HG03565 (cell line): ENCODE data around the gene TBC1D22A.
"Not testable (repeated sequence)": the region's sequence is repeated elsewhere in the genome, so short reads cannot be mapped to it uniquely, and the experiment has no call there.

Source experiments
- ATAC-seq: cut with Tn5 transposase; IDR thresholded peaks from one replicate; pipeline ENCODE4 v1.9.1; 2021; ENCODE audit warnings: mild to moderate bottlenecking, moderate library complexity; ENCODE audit not compliant: unreplicated experiment

Gene TBC1D22A

GRCh38 chr22:46762238-46763050, at the start of gene TBC1D22A:
TSS of gene TBC1D22A (plus strand) at chr22:46762650. CDS start at chr22:46762787, 137 bp downstream.
- peak; percentile 61 for ATAC-seq

GRCh38 chr22:46714550-46714949, 47.9 kb upstream of the TBC1D22A start:
- no peak for ATAC-seq

- no peak for ATAC-seq
These were observed 42.5 kb upstream of the TBC1D22A start for GRCh38 chr22:46719921-46720320.

- ATAC-seq, result no peak
These were observed 40.9 kb upstream of the TBC1D22A start for GRCh38 chr22:46721501-46722085.

DNA sequence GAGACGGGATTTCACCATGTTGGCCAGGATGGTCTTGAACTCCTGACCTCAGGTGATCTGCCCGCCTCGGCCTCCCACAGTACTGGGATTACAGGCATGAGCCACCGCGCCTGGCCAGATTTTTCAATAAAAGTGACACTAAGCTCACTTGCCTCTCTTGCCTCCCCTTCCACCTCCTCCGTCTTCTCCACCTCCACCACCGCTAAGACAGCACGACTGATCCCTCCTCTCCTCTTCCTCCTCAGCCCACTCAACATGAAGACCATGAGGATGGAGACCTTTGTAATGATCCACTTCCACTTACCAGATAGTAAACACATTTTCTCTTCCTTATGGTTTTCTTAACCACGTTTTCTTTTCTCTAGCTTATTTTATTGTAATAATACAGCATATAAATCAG, 38.6 kb upstream of the TBC1D22A start:
- no peak for ATAC-seq

DNA sequence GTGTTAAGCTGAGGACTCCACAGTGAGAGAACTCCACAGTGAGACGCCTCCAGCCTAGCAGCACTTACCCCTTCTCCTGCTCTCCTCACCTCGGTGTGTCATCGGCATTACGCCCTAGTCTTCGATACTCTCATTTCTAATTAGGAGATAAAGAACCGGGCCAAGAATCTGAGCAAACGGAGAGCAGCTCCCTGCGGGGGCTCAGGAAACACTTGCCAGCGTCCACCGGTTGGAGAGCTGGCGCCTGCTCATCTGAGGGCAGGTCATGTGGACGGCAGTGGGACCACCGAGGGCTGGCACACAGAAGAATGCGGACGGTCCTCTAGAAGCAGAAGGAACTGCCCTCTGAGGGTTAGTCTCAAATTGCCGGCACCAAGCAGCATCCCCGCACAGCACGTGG, 37.4 kb upstream of the TBC1D22A start:
- no peak for ATAC-seq

- no peak for ATAC-seq
These were observed 36.1 kb upstream of the TBC1D22A start for GRCh38 chr22:46726066-46726985.

GRCh38 chr22:46726986-46727317, 35.5 kb upstream of the TBC1D22A start:
- ATAC-seq, result no peak

- no peak for ATAC-seq
These were observed 34.6 kb upstream of the TBC1D22A start for GRCh38 chr22:46727813-46728364.

DNA sequence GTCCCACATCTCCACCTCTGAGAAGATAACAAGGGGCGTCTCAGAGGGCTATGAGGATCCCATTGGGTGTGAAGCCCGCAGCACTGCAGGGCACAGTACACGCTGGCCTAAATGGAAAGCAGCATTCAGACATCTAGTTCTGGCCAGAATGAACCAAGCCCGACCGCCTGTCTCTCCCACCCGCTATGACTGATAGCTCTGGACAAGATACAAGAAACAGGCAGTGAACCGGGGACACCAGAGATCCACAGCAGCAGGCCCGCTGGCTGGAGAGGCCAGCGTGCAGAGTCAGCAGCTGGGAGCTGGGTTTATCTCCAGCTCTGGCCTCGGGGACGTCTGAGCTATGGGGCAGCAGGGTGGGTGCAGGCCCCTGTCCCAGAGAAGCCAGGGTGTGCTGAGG, 34.0 kb upstream of the TBC1D22A start:
- no peak for ATAC-seq

DNA sequence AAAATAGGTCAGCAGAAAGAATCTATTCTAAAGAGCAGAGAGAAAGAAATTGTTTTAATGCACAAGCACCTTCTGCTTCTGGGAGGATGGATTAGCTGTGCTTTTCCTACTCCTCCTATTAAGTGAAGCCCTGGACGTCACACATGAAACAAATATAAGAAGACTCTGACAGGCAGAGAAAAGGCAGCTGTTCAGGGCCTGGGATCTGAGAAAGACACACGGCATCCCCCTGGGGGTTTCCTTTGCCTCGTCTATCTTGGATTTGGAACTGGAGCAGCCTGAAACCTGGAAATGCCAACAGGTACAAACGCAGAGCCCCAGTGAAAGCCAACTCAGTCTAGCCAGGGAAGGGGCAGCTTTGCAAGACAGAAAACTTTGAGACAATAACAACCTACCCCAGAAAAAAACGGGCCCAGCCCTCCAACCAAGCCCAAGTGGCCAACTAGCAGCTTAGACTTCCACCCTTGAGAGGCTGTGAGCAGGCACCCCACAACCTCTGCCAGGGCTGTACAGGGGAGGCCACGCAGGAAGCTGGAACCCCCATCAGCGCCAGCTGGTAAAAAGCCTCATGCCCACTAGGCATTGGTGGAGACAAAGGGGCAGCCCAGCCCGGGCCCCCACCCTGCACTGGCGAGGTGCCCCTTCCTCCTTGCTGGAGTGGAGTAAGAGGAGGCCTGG, 31.7 kb upstream of the TBC1D22A start:
- no peak for ATAC-seq

GRCh38 chr22:46731246-46732040, 31.0 kb upstream of the TBC1D22A start:
- ATAC-seq, result no peak

GRCh38 chr22:46732041-46732379, 30.4 kb upstream of the TBC1D22A start:
- no peak for ATAC-seq

DNA sequence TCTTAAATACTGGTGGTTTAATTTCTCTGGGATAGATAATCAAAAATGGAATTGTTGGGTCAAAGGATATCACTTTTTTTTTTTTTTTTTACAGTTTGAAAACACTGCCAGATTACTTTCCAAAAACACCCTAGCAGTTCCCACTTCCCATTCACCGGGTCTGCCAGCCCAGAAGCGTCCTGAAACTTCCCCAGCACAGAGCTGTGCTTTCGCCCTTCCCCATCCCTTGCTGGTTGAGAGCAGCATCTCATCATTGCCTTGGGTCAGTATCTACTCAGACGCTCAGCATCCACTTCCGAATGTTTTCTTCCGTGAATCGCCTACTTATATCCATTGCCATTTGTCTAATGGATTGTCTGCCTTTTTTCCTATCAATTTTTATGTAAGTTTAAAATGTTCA, 29.9 kb upstream of the TBC1D22A start:
- no peak for ATAC-seq

DNA sequence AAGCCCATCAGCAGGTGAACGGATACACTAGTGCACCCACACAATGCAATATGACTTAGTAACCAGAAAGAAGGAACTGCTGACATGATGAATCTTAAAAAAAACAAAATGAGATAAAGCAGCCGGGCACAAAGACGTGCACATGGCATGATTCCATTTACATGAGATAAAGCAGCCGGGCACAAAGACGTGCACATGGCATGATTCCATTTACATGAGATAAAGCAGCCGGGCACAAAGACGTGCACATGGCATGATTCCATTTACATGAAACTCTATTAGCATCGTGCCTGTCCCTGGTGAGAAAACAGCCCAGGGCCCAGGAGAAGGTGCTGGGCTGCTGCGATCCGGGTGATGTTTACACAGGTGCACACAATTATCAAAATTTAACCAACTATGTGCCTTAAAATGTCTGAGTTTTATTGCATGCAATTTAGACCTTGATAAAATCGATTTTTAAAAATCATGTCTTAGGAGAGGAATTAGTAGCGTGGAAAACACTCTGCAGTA, 28.2 kb upstream of the TBC1D22A start:
- not testable (repeated sequence) for ATAC-seq

GRCh38 chr22:46734830-46735453, 27.5 kb upstream of the TBC1D22A start:
- ATAC-seq, result no peak

GRCh38 chr22:46735747-46736608, 26.5 kb upstream of the TBC1D22A start:
- ATAC-seq, result no peak

GRCh38 chr22:46736705-46737104, 25.7 kb upstream of the TBC1D22A start:
- no peak for ATAC-seq
